ENCODE data around the gene FBXL20. TPM values are rescaled to one million over a fixed set of nuclear protein-coding genes. Genes with fewer than 3 reads are reported as not detected.

FBXL20 gene
- total and polyA plus RNA-seq, 2 donors (not counting 1 experiment from before 2014, with no cell fraction given): 7.6 to 14.5 TPM

- no peaks in the 10 kb centered on the region for H3K9me3 ChIP-seq (ENCODE audit: control insufficient read depth, insufficient read depth, low read depth, low read length)
- no peaks in the 10 kb centered on the region for H3K79me2 ChIP-seq (ENCODE audit: control insufficient read depth, insufficient read depth, low read length)
- H3K27ac ChIP-seq (ENCODE audit: insufficient read depth, low read length): no peak overlapping the region
- no peak for TF ChIP-seq EZH2 (IDR thresholded peaks at IDR 0.05; ENCODE audit: low read length, missing control alignments)
- TF ChIP-seq, protein P1, sequence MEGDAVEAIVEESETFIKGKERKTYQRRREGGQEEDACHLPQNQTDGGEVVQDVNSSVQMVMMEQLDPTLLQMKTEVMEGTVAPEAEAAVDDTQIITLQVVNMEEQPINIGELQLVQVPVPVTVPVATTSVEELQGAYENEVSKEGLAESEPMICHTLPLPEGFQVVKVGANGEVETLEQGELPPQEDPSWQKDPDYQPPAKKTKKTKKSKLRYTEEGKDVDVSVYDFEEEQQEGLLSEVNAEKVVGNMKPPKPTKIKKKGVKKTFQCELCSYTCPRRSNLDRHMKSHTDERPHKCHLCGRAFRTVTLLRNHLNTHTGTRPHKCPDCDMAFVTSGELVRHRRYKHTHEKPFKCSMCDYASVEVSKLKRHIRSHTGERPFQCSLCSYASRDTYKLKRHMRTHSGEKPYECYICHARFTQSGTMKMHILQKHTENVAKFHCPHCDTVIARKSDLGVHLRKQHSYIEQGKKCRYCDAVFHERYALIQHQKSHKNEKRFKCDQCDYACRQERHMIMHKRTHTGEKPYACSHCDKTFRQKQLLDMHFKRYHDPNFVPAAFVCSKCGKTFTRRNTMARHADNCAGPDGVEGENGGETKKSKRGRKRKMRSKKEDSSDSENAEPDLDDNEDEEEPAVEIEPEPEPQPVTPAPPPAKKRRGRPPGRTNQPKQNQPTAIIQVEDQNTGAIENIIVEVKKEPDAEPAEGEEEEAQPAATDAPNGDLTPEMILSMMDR (conservative IDR thresholded peaks at IDR 0.05 in 1 of 2, IDR thresholded peaks at IDR 0.05 in 1 of 2; ENCODE audit: low read depth in 1 of 2, low read length in 2 of 2): no peak
- H2AFZ ChIP-seq (ENCODE audit: low read length): no peak overlapping the region
- no peak overlapping the region for H3K4me3 ChIP-seq (replicated peaks in 1 of 4; ENCODE audit: control extremely low read depth in 1 of 4, insufficient read depth in 1 of 4, low read depth in 3 of 4, low read length in 4 of 4)
- H4K20me1 ChIP-seq (ENCODE audit: control insufficient read depth, extremely low read depth, insufficient read depth, low read length): no peaks in the 10 kb centered on the region
- no peak overlapping the region for H3K4me2 ChIP-seq (ENCODE audit: extremely low read depth, insufficient read depth, low read length)
- peaks cover 14% of the 10 kb centered on the region for H3K36me3 ChIP-seq (ENCODE audit: control insufficient read depth, insufficient read depth, low read length)
- no peaks in the 10 kb centered on the region for H3K27me3 ChIP-seq (ENCODE audit: control insufficient read depth, insufficient read depth, low read length)
- peaks cover 14% of the 10 kb centered on the region for H3K4me1 ChIP-seq (ENCODE audit: control insufficient read depth, extremely low read depth, insufficient read depth, low read length)
- DNase-seq (ENCODE audit: low read depth in 2 of 2): no peak
- H3K9ac ChIP-seq (ENCODE audit: insufficient read depth, low read length): no peak overlapping the region
Measured at GRCh38 chr17:39408360-39408759, 6.9 kb upstream of the FBXL20 start.

DNA sequence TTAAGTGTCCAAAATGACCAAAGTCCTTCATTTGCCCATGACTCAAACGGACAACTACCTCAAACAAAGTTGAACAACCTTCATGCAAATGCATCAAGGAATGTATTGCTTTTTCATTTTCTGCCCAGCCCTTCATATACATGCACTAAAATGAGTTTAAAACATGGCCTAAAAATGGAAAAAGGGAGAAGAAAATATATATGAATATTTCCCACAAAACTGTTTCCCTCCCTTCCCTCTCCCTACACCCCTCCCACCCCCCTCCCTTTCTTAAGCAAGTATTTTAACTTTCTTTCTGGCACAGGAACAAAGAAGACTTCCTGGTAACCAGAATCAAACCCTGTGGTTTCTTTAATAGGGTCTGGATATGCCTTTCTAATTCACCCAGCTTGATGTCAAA lies 5.5 kb upstream of the FBXL20 start:
- TF ChIP-seq EZH2 (IDR thresholded peaks at IDR 0.05; ENCODE audit: low read length, missing control alignments): no peak
- TF ChIP-seq, protein P1 (conservative IDR thresholded peaks at IDR 0.05 in 1 of 2, IDR thresholded peaks at IDR 0.05 in 1 of 2; ENCODE audit: low read depth in 1 of 2, low read length in 2 of 2): no peak
- no peaks in the 10 kb centered on the region for H3K27me3 ChIP-seq (ENCODE audit: control insufficient read depth, insufficient read depth, low read length)
- H3K4me2 ChIP-seq (ENCODE audit: extremely low read depth, insufficient read depth, low read length): no peak overlapping the region
- no peak overlapping the region for H2AFZ ChIP-seq (ENCODE audit: low read length)
- H3K27ac ChIP-seq (ENCODE audit: insufficient read depth, low read length): no peak overlapping the region
- H3K9ac ChIP-seq (ENCODE audit: insufficient read depth, low read length): no peak overlapping the region
- DNase-seq (ENCODE audit: low read depth in 2 of 2): no peak
- peaks cover 14% of the 10 kb centered on the region for H3K36me3 ChIP-seq (ENCODE audit: control insufficient read depth, insufficient read depth, low read length)
- H3K4me1 ChIP-seq (ENCODE audit: control insufficient read depth, extremely low read depth, insufficient read depth, low read length): peaks cover 14% of the 10 kb centered on the region
- H3K9me3 ChIP-seq (ENCODE audit: control insufficient read depth, insufficient read depth, low read depth, low read length): no peaks in the 10 kb centered on the region
- no peak overlapping the region for H3K4me3 ChIP-seq (replicated peaks in 1 of 4; ENCODE audit: control extremely low read depth in 1 of 4, insufficient read depth in 1 of 4, low read depth in 3 of 4, low read length in 4 of 4)
- H4K20me1 ChIP-seq (ENCODE audit: control insufficient read depth, extremely low read depth, insufficient read depth, low read length): no peaks in the 10 kb centered on the region
- no peaks in the 10 kb centered on the region for H3K79me2 ChIP-seq (ENCODE audit: control insufficient read depth, insufficient read depth, low read length)

- no peak for TF ChIP-seq EZH2 (IDR thresholded peaks at IDR 0.05; ENCODE audit: low read length, missing control alignments)
- TF ChIP-seq, protein P1 (conservative IDR thresholded peaks at IDR 0.05 in 1 of 2, IDR thresholded peaks at IDR 0.05 in 1 of 2; ENCODE audit: low read depth in 1 of 2, low read length in 2 of 2): no peak
- Histone ChIP-seq H3K9ac (ENCODE audit: insufficient read depth, low read length) (no peak overlapping the region), H2AFZ (ENCODE audit: low read length) (no peak overlapping the region), H3K27me3 (ENCODE audit: control insufficient read depth, insufficient read depth, low read length) (no peaks in the 10 kb centered on the region), H3K27ac (ENCODE audit: insufficient read depth, low read length) (peak overlapping the region; percentile 86), H3K79me2 (ENCODE audit: control insufficient read depth, insufficient read depth, low read length) (peaks cover 5% of the 10 kb centered on the region), H3K4me1 (ENCODE audit: control insufficient read depth, extremely low read depth, insufficient read depth, low read length) (peaks cover 14% of the 10 kb centered on the region), H3K9me3 (ENCODE audit: control insufficient read depth, insufficient read depth, low read depth, low read length) (no peaks in the 10 kb centered on the region), H3K36me3 (ENCODE audit: control insufficient read depth, insufficient read depth, low read length) (peaks cover 14% of the 10 kb centered on the region), H3K4me2 (ENCODE audit: extremely low read depth, insufficient read depth, low read length) (no peak overlapping the region), H4K20me1 (ENCODE audit: control insufficient read depth, extremely low read depth, insufficient read depth, low read length) (no peaks in the 10 kb centered on the region), H3K4me3 (replicated peaks in 1 of 4; ENCODE audit: control extremely low read depth in 1 of 4, insufficient read depth in 1 of 4, low read depth in 3 of 4, low read length in 4 of 4) (no peak overlapping the region)
- DNase-seq (ENCODE audit: low read depth in 2 of 2): no peak
Measured at GRCh38 chr17:39405436-39405835, 4.0 kb upstream of the FBXL20 start.

All from fibroblast of lung (primary cell).